ENCODE results near the gene FRMD4A. TPM values are rescaled to one million over a fixed set of nuclear protein-coding genes. Genes with fewer than 3 reads are reported as not detected.
A peak's percentile ranks its signal among the peaks of the same experiment; 100 is the strongest.

Gene FRMD4A
- total RNA-seq, 2 donors from 2014 or later = 8.6 to 10.2 TPM

DNA sequence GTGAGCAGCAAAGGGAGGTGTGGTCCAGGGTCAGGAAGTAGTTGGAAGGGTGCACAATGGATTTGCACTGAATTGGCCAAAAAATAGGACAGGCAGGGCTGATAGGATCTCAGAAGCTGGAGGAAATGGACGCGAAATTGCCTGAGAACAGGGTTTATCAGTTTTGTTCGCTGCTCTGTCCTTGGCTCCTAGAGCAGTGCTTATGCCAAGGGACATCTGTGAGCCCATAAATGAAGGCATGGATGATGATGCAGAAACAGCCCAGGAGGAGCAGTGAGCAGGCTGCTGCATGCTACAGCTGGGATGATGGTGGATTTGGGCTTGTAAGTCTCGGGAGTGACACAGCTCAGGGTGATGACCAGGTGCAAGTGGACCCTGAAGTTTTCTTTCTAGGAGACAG is 539.2 kb downstream of the FRMD4A start:
- no peak for DNase-seq

DNA sequence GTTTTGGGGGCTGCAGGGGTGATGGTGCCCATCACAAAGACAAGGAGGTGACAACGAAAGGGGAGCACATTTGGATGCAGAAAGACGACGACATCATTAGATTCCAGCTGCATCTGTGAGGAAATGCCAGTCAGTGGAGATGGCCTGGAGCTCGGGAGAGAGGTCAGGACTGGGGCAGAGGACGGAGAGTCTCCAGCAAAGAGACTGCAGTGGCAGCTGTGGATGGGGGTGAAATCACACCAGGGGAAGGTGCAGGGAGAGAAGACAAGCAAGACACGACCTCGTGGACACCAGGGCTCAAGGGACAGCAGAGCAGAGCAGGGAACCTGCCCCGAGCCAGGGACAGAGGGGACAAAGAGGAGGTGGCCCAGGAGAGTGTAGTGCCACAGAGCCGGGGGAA is 540.5 kb downstream of the FRMD4A start:
- intact Hi-C loops (cut with DNase I) = no loop called here
- H3K9ac ChIP-seq (ENCODE audit: low read depth in 2 of 2, low read length in 2 of 2) = no peak overlapping the region

More for the DNA sequence above, 539.2 kb downstream of the FRMD4A start:
- intact Hi-C loops (cut with DNase I) = no loop called here
- H3K4me3 ChIP-seq = no peak overlapping the region
- no peak overlapping the region for H3K27ac ChIP-seq
- no peaks in the 10 kb centered on the region for H3K9me3 ChIP-seq
- no peaks in the 10 kb centered on the region for H3K4me1 ChIP-seq
- H3K9ac ChIP-seq (ENCODE audit: low read depth in 2 of 2, low read length in 2 of 2) = no peak overlapping the region
- H3K27me3 ChIP-seq = no peaks in the 10 kb centered on the region
- no peaks in the 10 kb centered on the region for H3K36me3 ChIP-seq
- no peak for TF ChIP-seq CTCF (IDR thresholded peaks at IDR 0.05)

GRCh38 chr10:13789448-13789829 is 541.3 kb downstream of the FRMD4A start:
- no peaks in the 10 kb centered on the region for H3K36me3 ChIP-seq
- H3K9me3 ChIP-seq = no peaks in the 10 kb centered on the region
- DNase-seq = no peak
- H3K27me3 ChIP-seq = no peaks in the 10 kb centered on the region
- H3K4me3 ChIP-seq = no peak overlapping the region
- TF ChIP-seq CTCF (IDR thresholded peaks at IDR 0.05) = no peak
- intact Hi-C loops (cut with DNase I) = loop anchor here (10.0 kb wide), 2 partner anchors 305 to 685 kb away; no protein-coding TSS in a partner anchor
- no peaks in the 10 kb centered on the region for H3K4me1 ChIP-seq
- H3K27ac ChIP-seq = no peak overlapping the region
- H3K9ac ChIP-seq (ENCODE audit: low read depth in 2 of 2, low read length in 2 of 2) = no peak overlapping the region

More for the DNA sequence above, 540.5 kb downstream of the FRMD4A start:
- no peaks in the 10 kb centered on the region for H3K4me1 ChIP-seq
- H3K9me3 ChIP-seq = no peaks in the 10 kb centered on the region
- DNase-seq = no peak
- TF ChIP-seq CTCF (IDR thresholded peaks at IDR 0.05) = no peak
- no peak overlapping the region for H3K4me3 ChIP-seq
- H3K36me3 ChIP-seq = no peaks in the 10 kb centered on the region
- no peaks in the 10 kb centered on the region for H3K27me3 ChIP-seq
- no peak overlapping the region for H3K27ac ChIP-seq

GRCh38 chr10:13788711-13789447 is 541.8 kb downstream of the FRMD4A start:
- peak overlapping the region in 1 of 2 donors; percentile 48 for H3K9ac ChIP-seq (ENCODE audit: low read depth in 2 of 2, low read length in 2 of 2)
- intact Hi-C loops (cut with DNase I) = loop anchor here (10.0 kb wide), 2 partner anchors 306 to 686 kb away; no protein-coding TSS in a partner anchor
- no peak for TF ChIP-seq CTCF (IDR thresholded peaks at IDR 0.05)
- H3K9me3 ChIP-seq = no peaks in the 10 kb centered on the region
- no peaks in the 10 kb centered on the region for H3K36me3 ChIP-seq
- no peak overlapping the region for H3K27ac ChIP-seq
- no peaks in the 10 kb centered on the region for H3K27me3 ChIP-seq
- no peak overlapping the region for H3K4me3 ChIP-seq
- DNase-seq = no peak
- H3K4me1 ChIP-seq = no peaks in the 10 kb centered on the region

GRCh38 chr10:13788320-13788600 is 542.5 kb downstream of the FRMD4A start:
- Histone ChIP-seq H3K9ac (ENCODE audit: low read depth in 2 of 2, low read length in 2 of 2) (peak overlapping the region in 1 of 2 donors; percentile 48), H3K27me3 (no peaks in the 10 kb centered on the region), H3K4me3 (no peak overlapping the region), H3K36me3 (no peaks in the 10 kb centered on the region), H3K9me3 (no peaks in the 10 kb centered on the region), H3K27ac (no peak overlapping the region), H3K4me1 (no peaks in the 10 kb centered on the region)
- TF ChIP-seq CTCF (IDR thresholded peaks at IDR 0.05) = no peak
- DNase-seq = no peak
- intact Hi-C loops (cut with DNase I) = loop anchor here (10.0 kb wide), 2 partner anchors 307 to 687 kb away; no protein-coding TSS in a partner anchor
